GM18505 (cell line): ENCODE measurements around the gene ZCCHC24.

Experiments used
- ATAC-seq: cut with Tn5 transposase; IDR thresholded peaks from one replicate; pipeline ENCODE4 v1.9.1; 2021; ENCODE audit not compliant: unreplicated experiment
- POLR2A ChIP-seq: IDR thresholded peaks from 4 replicates; pipeline ENCODE4 v1.6.1; 2011; ENCODE audit warnings: borderline replicate concordance; ENCODE audit not compliant: insufficient read depth, insufficient read length; ENCODE audit errors: extremely low read depth

The ZCCHC24 gene

GRCh38 chr10:79353000-79353406, 92.4 kb downstream of the ZCCHC24 start:
- no peak for TF ChIP-seq POLR2A
- ATAC-seq: no peak

- ATAC-seq: no peak
- no peak for TF ChIP-seq POLR2A
These were observed 93.2 kb downstream of the ZCCHC24 start for GRCh38 chr10:79352035-79352877.

- TF ChIP-seq POLR2A: no peak
- no peak for ATAC-seq
These were observed 94.1 kb downstream of the ZCCHC24 start for GRCh38 chr10:79351332-79351731.

- no peak for TF ChIP-seq POLR2A
- no peak for ATAC-seq
These were observed 94.8 kb downstream of the ZCCHC24 start for GRCh38 chr10:79350407-79351154.

GRCh38 chr10:79349766-79350406, 95.5 kb downstream of the ZCCHC24 start:
- no peak for TF ChIP-seq POLR2A
- ATAC-seq: no peak

- no peak for TF ChIP-seq POLR2A
- no peak for ATAC-seq
These were observed 96.3 kb downstream of the ZCCHC24 start for GRCh38 chr10:79349072-79349491.

GRCh38 chr10:79348640-79348988, 96.8 kb downstream of the ZCCHC24 start:
- TF ChIP-seq POLR2A: no peak
- no peak for ATAC-seq

- TF ChIP-seq POLR2A: peak; percentile 57
- peak; percentile 56 for ATAC-seq
These were observed 97.4 kb downstream of the ZCCHC24 start for GRCh38 chr10:79347894-79348639.

GRCh38 chr10:79347226-79347893, 98.1 kb downstream of the ZCCHC24 start, which contains the start of gene PPIF:
Gene PPIF (plus strand): TSS chr10:79347469. CDS start chr10:79347549, 80 bp downstream.
- ATAC-seq: peak; percentile 84
- peak; percentile 93 for TF ChIP-seq POLR2A

- ATAC-seq: no peak
- TF ChIP-seq POLR2A: no peak
These were observed 98.8 kb downstream of the ZCCHC24 start for GRCh38 chr10:79346388-79347225.

- TF ChIP-seq POLR2A: no peak
- no peak for ATAC-seq
These were observed 99.4 kb downstream of the ZCCHC24 start for GRCh38 chr10:79346012-79346340.
